Measurements from ENCODE around the gene ELOF1. TPM values are rescaled to one million over a fixed set of nuclear protein-coding genes. Genes with fewer than 3 reads are reported as not detected.

The ELOF1 gene
- total RNA-seq, 1 experiment from 2014 or later, result 72.1 TPM

Other genes with a start within 250 kb of the ELOF1 start
- gene RAB3D, start 219.6 kb downstream of the ELOF1 start, total RNA-seq (2022), result 42.8 and 46.5 TPM in 2 replicates
- gene TMEM205, start 213.0 kb downstream of the ELOF1 start, total RNA-seq (2022), result 93.1 and 96.6 TPM in 2 replicates
- gene CCDC159, start 212.7 kb downstream of the ELOF1 start, total RNA-seq (2022), result 17.2 and 18.2 TPM in 2 replicates
- 19.5 and 24.2 TPM in 2 replicates for gene PLPPR2, start 203.8 kb downstream of the ELOF1 start, total RNA-seq (2022)
- 1.0 and 1.4 TPM in 2 replicates for gene SWSAP1, start 184.6 kb downstream of the ELOF1 start, total RNA-seq (2022)
- gene EPOR, start 174.9 kb downstream of the ELOF1 start, total RNA-seq (2022), result 1.7 and 2.7 TPM in 2 replicates
- gene RGL3, start 139.9 kb downstream of the ELOF1 start, total RNA-seq (2022), result not detected in 2 replicates
- gene ODAD3, start 124.1 kb downstream of the ELOF1 start, total RNA-seq (2022), result 0.30 TPM in 1 of 2 replicates, not detected in the other
- 224 and 257 TPM in 2 replicates for gene PRKCSH, start 123.6 kb downstream of the ELOF1 start, total RNA-seq (2022)
- gene ELAVL3, start 78.2 kb downstream of the ELOF1 start, total RNA-seq (2022), result 0.54 TPM in 1 of 2 replicates, not detected in the other
- gene ZNF653, start 53.4 kb downstream of the ELOF1 start, total RNA-seq (2022), result 7.7 and 8.7 TPM in 2 replicates
- 19.2 and 26.8 TPM in 2 replicates for gene ECSIT, start 30.1 kb downstream of the ELOF1 start, total RNA-seq (2022)
- not detected in 2 replicates for gene CNN1, start 20.4 kb downstream of the ELOF1 start, total RNA-seq (2022)
- not detected in 2 replicates for gene ACP5, start 18.4 kb upstream of the ELOF1 start, total RNA-seq (2022)
- gene ZNF627, start 38.3 kb upstream of the ELOF1 start, total RNA-seq (2022), result 8.7 and 10.9 TPM in 2 replicates
- gene ZNF823, start 179.7 kb upstream of the ELOF1 start, total RNA-seq (2022), result 0.54 and 1.9 TPM in 2 replicates
- gene ZNF441, start 207.8 kb upstream of the ELOF1 start, total RNA-seq (2022), result 3.4 and 4.2 TPM in 2 replicates
- not detected in 2 replicates for gene ZNF491, start 239.3 kb upstream of the ELOF1 start, total RNA-seq (2022)

All from MCF 10A (cell line).